ENCODE measurements around the gene SLC1A3. TPM values are rescaled to one million over a fixed set of nuclear protein-coding genes. Genes with fewer than 3 reads are reported as not detected.

Gene SLC1A3
- total and polyA plus RNA-seq, 12 donors, result 10.0 to 94.1 (median 43.2) TPM

DNA sequence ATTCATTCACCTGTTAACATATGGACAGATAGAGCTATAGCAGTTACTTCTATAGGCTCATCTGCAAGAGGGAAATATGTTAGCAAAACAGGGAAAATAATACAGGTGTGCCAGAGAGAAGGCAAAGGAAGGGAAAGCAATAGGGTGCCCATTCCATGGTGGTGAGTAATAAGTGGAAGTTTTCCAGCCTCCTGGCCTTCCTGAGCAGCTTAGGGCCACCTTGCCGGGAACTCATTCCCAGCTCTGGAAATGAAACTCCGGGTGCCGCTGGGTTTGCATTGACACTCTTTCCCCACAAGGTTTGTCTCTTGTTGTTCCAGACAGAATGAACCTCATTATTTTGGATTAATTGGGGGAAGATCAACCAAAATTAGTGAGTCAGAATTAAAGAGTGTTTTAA lies 58.4 kb downstream of the SLC1A3 start:
- intact Hi-C loops (cut with DNase I), result no loop called here
- TF ChIP-seq, protein P1, sequence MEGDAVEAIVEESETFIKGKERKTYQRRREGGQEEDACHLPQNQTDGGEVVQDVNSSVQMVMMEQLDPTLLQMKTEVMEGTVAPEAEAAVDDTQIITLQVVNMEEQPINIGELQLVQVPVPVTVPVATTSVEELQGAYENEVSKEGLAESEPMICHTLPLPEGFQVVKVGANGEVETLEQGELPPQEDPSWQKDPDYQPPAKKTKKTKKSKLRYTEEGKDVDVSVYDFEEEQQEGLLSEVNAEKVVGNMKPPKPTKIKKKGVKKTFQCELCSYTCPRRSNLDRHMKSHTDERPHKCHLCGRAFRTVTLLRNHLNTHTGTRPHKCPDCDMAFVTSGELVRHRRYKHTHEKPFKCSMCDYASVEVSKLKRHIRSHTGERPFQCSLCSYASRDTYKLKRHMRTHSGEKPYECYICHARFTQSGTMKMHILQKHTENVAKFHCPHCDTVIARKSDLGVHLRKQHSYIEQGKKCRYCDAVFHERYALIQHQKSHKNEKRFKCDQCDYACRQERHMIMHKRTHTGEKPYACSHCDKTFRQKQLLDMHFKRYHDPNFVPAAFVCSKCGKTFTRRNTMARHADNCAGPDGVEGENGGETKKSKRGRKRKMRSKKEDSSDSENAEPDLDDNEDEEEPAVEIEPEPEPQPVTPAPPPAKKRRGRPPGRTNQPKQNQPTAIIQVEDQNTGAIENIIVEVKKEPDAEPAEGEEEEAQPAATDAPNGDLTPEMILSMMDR (IDR thresholded peaks at IDR 0.05), result no peak
- no peak for TF ChIP-seq POLR2A (IDR thresholded peaks at IDR 0.05)
- Histone ChIP-seq H3K9me3 (replicated peaks in 1 of 3) (no peaks in the 10 kb centered on the region), H3K27me3 (no peaks in the 10 kb centered on the region), H3K27ac (no peak overlapping the region), H3K4me1 (replicated peaks in 1 of 2) (no peaks in the 10 kb centered on the region), H3K36me3 (replicated peaks in 1 of 2) (no peaks in the 10 kb centered on the region), H3K4me3 (no peak overlapping the region)
- 93 to 98% (median 94%) methylated on average over 3 of the region's 3 CpGs for WGBS, 4 donors
- no peak for DNase-seq

DNA sequence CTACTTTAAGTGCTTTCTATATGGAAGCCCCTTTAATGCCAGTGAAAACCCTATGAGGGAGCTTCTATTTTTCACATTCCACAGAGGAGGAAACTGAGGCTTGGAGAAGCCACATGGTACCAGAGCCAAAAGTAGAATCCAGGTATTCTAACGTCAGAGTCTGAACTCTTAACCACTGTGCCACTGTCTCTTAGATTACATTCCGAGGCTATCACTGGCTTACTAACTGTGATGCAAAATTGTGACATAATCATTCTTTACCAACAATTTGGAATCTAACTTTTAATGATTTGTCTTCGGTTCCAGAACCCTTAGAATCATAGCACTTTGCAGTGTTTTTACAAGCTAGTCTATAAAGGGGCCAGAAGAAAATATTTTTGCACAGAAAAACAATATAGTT lies 59.2 kb downstream of the SLC1A3 start:
- H3K4me3 ChIP-seq, result no peak overlapping the region
- no peaks in the 10 kb centered on the region for H3K27me3 ChIP-seq
- 64 to 86% (median 83%) methylated on average over 3 of the region's 3 CpGs for WGBS, 4 donors
- no peak for TF ChIP-seq POLR2A (IDR thresholded peaks at IDR 0.05)
- TF ChIP-seq, protein P1 (IDR thresholded peaks at IDR 0.05), result no peak
- H3K4me1 ChIP-seq (replicated peaks in 1 of 2), result no peaks in the 10 kb centered on the region
- no peak for DNase-seq
- no peak overlapping the region for H3K27ac ChIP-seq
- H3K36me3 ChIP-seq (replicated peaks in 1 of 2), result no peaks in the 10 kb centered on the region
- intact Hi-C loops (cut with DNase I), result no loop called here
- no peaks in the 10 kb centered on the region for H3K9me3 ChIP-seq (replicated peaks in 1 of 3)

DNA sequence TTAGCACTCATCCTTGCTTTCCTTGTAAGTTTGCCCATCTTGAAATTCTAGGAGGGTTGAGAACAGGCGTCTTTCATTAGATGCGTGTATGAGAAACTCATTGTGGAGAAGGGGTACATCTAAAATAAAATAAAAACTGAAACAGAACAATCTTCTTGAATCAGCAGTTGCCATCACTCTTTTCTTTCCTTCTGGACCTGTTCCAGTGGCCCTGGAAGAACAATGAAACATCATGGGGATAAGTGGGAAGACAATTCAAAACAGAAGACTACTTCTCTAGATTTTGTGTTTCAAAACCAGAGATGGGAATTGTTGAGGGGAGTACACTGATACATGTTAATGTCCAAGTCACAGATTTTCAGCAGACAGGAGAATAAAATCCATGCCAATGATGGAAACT lies 59.9 kb downstream of the SLC1A3 start:
- intact Hi-C loops (cut with DNase I), result no loop called here
- WGBS, 4 donors, result 80 to 93% (median 86%) methylated on average over 2 of the region's 2 CpGs
- no peaks in the 10 kb centered on the region for H3K27me3 ChIP-seq
- H3K36me3 ChIP-seq (replicated peaks in 1 of 2), result no peaks in the 10 kb centered on the region
- H3K27ac ChIP-seq, result no peak overlapping the region
- TF ChIP-seq POLR2A (IDR thresholded peaks at IDR 0.05), result no peak
- TF ChIP-seq, protein P1 (IDR thresholded peaks at IDR 0.05), result no peak
- no peak overlapping the region for H3K4me3 ChIP-seq
- H3K9me3 ChIP-seq (replicated peaks in 1 of 3), result no peaks in the 10 kb centered on the region
- no peak for DNase-seq
- H3K4me1 ChIP-seq (replicated peaks in 1 of 2), result no peaks in the 10 kb centered on the region

DNA sequence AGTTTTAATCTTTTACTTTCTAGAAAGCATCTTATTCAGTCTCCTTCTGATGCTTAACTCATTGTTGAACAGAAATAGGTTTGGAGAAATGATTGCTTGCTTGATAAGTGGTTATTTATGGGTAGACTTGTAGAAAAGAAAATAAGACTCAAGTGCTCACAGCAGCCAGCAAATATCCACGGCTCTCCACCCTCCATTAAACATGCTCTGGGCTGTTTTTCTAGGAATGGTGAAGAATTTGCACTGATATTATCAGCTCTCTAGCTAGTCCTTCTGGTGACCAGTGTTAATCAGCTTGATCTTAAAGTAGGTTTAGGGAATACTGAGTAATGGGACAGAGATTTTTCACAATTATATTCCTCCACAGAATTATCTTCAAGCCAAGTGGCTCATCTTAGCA lies 60.6 kb downstream of the SLC1A3 start:
- TF ChIP-seq POLR2A (IDR thresholded peaks at IDR 0.05), result no peak
- TF ChIP-seq, protein P1 (IDR thresholded peaks at IDR 0.05), result no peak
- Histone ChIP-seq H3K4me1 (replicated peaks in 1 of 2) (no peaks in the 10 kb centered on the region), H3K4me3 (no peak overlapping the region), H3K9me3 (replicated peaks in 1 of 3) (no peaks in the 10 kb centered on the region), H3K27ac (no peak overlapping the region), H3K36me3 (replicated peaks in 1 of 2) (no peaks in the 10 kb centered on the region), H3K27me3 (no peaks in the 10 kb centered on the region)
- 56 to 69% (median 62%) methylated on average over 1 of the region's 1 CpG for WGBS, 4 donors
- no peak for DNase-seq
- intact Hi-C loops (cut with DNase I), result no loop called here
